Stomach (tissue), 9 donors: Measurements from ENCODE around the gene CCL22. TPM values are rescaled to one million over a fixed set of nuclear protein-coding genes. Genes with fewer than 3 reads are reported as not detected.

Experiments
- DNase-seq, 2 donors: peaks; one replicate each; pipeline versions ENCODE4 v3.0.0 to v3.0.0-alpha.2; 2013 to 2019
- H3K27ac ChIP-seq, 5 donors: fragments of 200-600 bp in 4 of 5; sonication (generic) in 4 of 5; one replicate each; pipeline ENCODE4 v1.5.1; 2013 to 2019; ENCODE audit warnings: mild to moderate bottlenecking in 1 of 5, moderate library complexity in 1 of 5
- H3K27me3 ChIP-seq, 3 donors: fragments of 200-600 bp; sonication (generic); one replicate each; pipeline ENCODE4 v1.5.1; 2017 to 2019; ENCODE audit warnings: mixed run types in 1 of 3
- H3K36me3 ChIP-seq, 4 donors: fragments of 200-600 bp; sonication (generic); 1 replicate in 3 of 4; 2 replicates in 1 of 4; pipeline ENCODE4 v1.5.1; 2016 to 2019
- H3K4me1 ChIP-seq, 4 donors: fragments of 200-600 bp; sonication (generic); one replicate each; pipeline ENCODE4 v1.5.1; 2016 to 2019
- H3K4me3 ChIP-seq, 4 donors: fragments of 200-600 bp; sonication (generic) in 3 of 4; one replicate each; pipeline ENCODE4 v1.5.1; 2016 to 2019; ENCODE audit warnings: mild to moderate bottlenecking in 1 of 4
- H3K9me3 ChIP-seq, 4 donors: fragments of 200-600 bp; sonication (generic); one replicate each; pipeline ENCODE4 v1.5.1; 2016 to 2019
- CTCF ChIP-seq, 7 experiments: fragments of 450-650 bp in 4 of 7; fragments of 200-600 bp in 3 of 7; sonication (generic) in 3 of 7; IDR thresholded peaks; one replicate each; pipeline ENCODE4 v1.5.1; 2016 to 2019; ENCODE audit warnings: antibody characterized with exemption in 7 of 7, control low read depth in 2 of 7, mild to moderate bottlenecking in 1 of 7
- EP300 ChIP-seq: sonication (generic); formaldehyde crosslinking; IDR thresholded peaks from one replicate; pipeline ENCODE4 v1.6.1; 2017; ENCODE audit warnings: antibody characterized with exemption
- POLR2A ChIP-seq, 4 donors: fragments of 450-650 bp; IDR thresholded peaks; one replicate each; pipeline ENCODE4 v1.6.1; 2016; ENCODE audit warnings: antibody characterized with exemption in 4 of 4, control low read depth in 2 of 4, mild to moderate bottlenecking in 1 of 4, moderate library complexity in 1 of 4
- POLR2AphosphoS5 ChIP-seq, 3 donors: sonication (generic); formaldehyde crosslinking; IDR thresholded peaks; one replicate each; pipeline ENCODE4 v1.6.1; 2016; ENCODE audit warnings: antibody characterized with exemption in 3 of 3
- WGBS, 5 donors: extraction: QIAGEN DNeasy Blood & Tissue Kit in 3 of 5; methylation state at CpG; one replicate each; pipeline versions ENCODE4 v1.1.5 to v1.1.7; 2013 to 2018; 5-methylcytosine and 5-hydroxymethylcytosine counted together
- intact Hi-C: fragments of 100-400 bp; cut with DNase I; formaldehyde crosslinking; loops from one replicate; pipeline ENCODE4 v1.15.1; 2023; ENCODE audit warnings: low total_unique reads
- polyA plus RNA-seq, 3 donors: library from polyadenylated mRNA; stranded (reverse); fragments of 200-250 nt; gene quantifications; one replicate each; pipeline ENCODE4 v1.2.3, GENCODE V29; 2013
- total RNA-seq, 5 donors: library from RNA; depleted of rRNA; stranded (reverse); fragments of >200 nt; gene quantifications; one replicate each; pipeline versions ENCODE4 v1.1.0 to v1.2.3, GENCODE V29; 2014 to 2016
- donor health status: healthy with polysubstance abuse.
- donor health status: Bipolar disorder and iron deficiency.
- donor health status: healthy.

The CCL22 gene
- total and polyA plus RNA-seq, 8 donors: 0.12 to 0.45 (median 0.26) TPM; not detected in 4

- 66 to 86% (median 80%) methylated on average over 3 of the region's 3 CpGs for WGBS, 5 donors
- H3K9me3 ChIP-seq: no peaks in the 10 kb centered on the region
- no peak for DNase-seq
- no peaks in the 10 kb centered on the region for H3K36me3 ChIP-seq
- TF ChIP-seq POLR2A (IDR thresholded peaks at IDR 0.05) (no peak), CTCF (IDR thresholded peaks at IDR 0.05) (no peak), POLR2AphosphoS5 (IDR thresholded peaks at IDR 0.05) (no peak), EP300 (no peak)
- intact Hi-C loops: no loop called here
- no peaks in the 10 kb centered on the region for H3K27me3 ChIP-seq
- peaks cover 0 to 4% (median 0%) of the 10 kb centered on the region in 4 donors for H3K4me1 ChIP-seq
- no peak overlapping the region for H3K27ac ChIP-seq
- H3K4me3 ChIP-seq: no peak overlapping the region
Observed at GRCh38 chr16:57405097-57405496, 46.5 kb downstream of the CCL22 start.

- WGBS, 5 donors: 60 to 69% (median 69%) methylated on average over 2 of the region's 2 CpGs
Observed at GRCh38 chr16:57406881-57407280, 48.3 kb downstream of the CCL22 start.

GRCh38 chr16:57407521-57408353 is 49.2 kb downstream of the CCL22 start:
- Histone ChIP-seq H3K4me1 (peaks cover 0 to 9% (median 0%) of the 10 kb centered on the region in 4 donors), H3K27me3 (no peaks in the 10 kb centered on the region), H3K9me3 (no peaks in the 10 kb centered on the region), H3K4me3 (no peak overlapping the region), H3K27ac (no peak overlapping the region), H3K36me3 (no peaks in the 10 kb centered on the region)
- TF ChIP-seq POLR2A (IDR thresholded peaks at IDR 0.05) (no peak), EP300 (no peak), CTCF (IDR thresholded peaks at IDR 0.05) (no peak), POLR2AphosphoS5 (IDR thresholded peaks at IDR 0.05) (no peak)
- no peak for DNase-seq
- 84 to 93% (median 89%) methylated on average over 5 of the region's 5 CpGs for WGBS, 5 donors
- intact Hi-C loops: no loop called here

More at GRCh38 chr16:57406881-57407280, 48.3 kb downstream of the CCL22 start:
- H3K4me1 ChIP-seq: peaks cover 0 to 9% (median 0%) of the 10 kb centered on the region in 4 donors
- H3K36me3 ChIP-seq: no peaks in the 10 kb centered on the region
- no peak overlapping the region for H3K27ac ChIP-seq
- no peak for DNase-seq
- no peaks in the 10 kb centered on the region for H3K9me3 ChIP-seq
- no peak for TF ChIP-seq CTCF (IDR thresholded peaks at IDR 0.05)
- no peak for TF ChIP-seq EP300
- no peak for TF ChIP-seq POLR2A (IDR thresholded peaks at IDR 0.05)
- no peak for TF ChIP-seq POLR2AphosphoS5 (IDR thresholded peaks at IDR 0.05)
- intact Hi-C loops: no loop called here
- H3K4me3 ChIP-seq: no peak overlapping the region
- H3K27me3 ChIP-seq: no peaks in the 10 kb centered on the region

- WGBS, 5 donors: 72 to 84% (median 76%) methylated on average over 5 of the region's 5 CpGs
- no peak for TF ChIP-seq POLR2AphosphoS5 (IDR thresholded peaks at IDR 0.05)
- peaks cover 0 to 9% (median 0%) of the 10 kb centered on the region in 4 donors for H3K4me1 ChIP-seq
- H3K4me3 ChIP-seq: no peak overlapping the region
- intact Hi-C loops: no loop called here
- no peaks in the 10 kb centered on the region for H3K36me3 ChIP-seq
- H3K9me3 ChIP-seq: no peaks in the 10 kb centered on the region
- H3K27me3 ChIP-seq: no peaks in the 10 kb centered on the region
- peak overlapping the region in 3 of 5 donors; percentile 27 to 51 (median 46) for H3K27ac ChIP-seq
- DNase-seq: no peak
Observed at GRCh38 chr16:57409065-57409464, 50.5 kb downstream of the CCL22 start.
